GM13977 (cell line): ENCODE results near the gene CATSPERZ.

Source experiments
- DNase-seq: peaks from one replicate; pipeline ENCODE4 v3.0.0; 2012; ENCODE audit warnings: low spot score
- CTCF ChIP-seq: IDR thresholded peaks from 2 replicates; pipeline ENCODE4 v1.5.1; 2012; ENCODE audit warnings: mild to moderate bottlenecking, control low read depth; ENCODE audit not compliant: insufficient read depth; ENCODE audit errors: extremely low read depth, missing control alignments
- in situ Hi-C: fragments of 300-500 bp; cut with MboI; formaldehyde crosslinking; loops from one replicate; pipeline ENCODE4 v1.12.0; 2022; ENCODE audit warnings: low sequenced_read_pairs, low pct_unique_long_range_greater_than_20kb, mixed read lengths, inconsistent platforms; ENCODE audit not compliant: unreplicated experiment

Gene CATSPERZ

GRCh38 chr11:64268893-64269539 lies 31.1 kb upstream of the CATSPERZ start:
- in situ Hi-C loops = no loop called here
- no peak for DNase-seq
- TF ChIP-seq CTCF = no peak

GRCh38 chr11:64269540-64270220 lies 30.5 kb upstream of the CATSPERZ start:
- peak; percentile 10 for TF ChIP-seq CTCF
- peak; percentile 91 for DNase-seq
- in situ Hi-C loops = no loop called here

DNA sequence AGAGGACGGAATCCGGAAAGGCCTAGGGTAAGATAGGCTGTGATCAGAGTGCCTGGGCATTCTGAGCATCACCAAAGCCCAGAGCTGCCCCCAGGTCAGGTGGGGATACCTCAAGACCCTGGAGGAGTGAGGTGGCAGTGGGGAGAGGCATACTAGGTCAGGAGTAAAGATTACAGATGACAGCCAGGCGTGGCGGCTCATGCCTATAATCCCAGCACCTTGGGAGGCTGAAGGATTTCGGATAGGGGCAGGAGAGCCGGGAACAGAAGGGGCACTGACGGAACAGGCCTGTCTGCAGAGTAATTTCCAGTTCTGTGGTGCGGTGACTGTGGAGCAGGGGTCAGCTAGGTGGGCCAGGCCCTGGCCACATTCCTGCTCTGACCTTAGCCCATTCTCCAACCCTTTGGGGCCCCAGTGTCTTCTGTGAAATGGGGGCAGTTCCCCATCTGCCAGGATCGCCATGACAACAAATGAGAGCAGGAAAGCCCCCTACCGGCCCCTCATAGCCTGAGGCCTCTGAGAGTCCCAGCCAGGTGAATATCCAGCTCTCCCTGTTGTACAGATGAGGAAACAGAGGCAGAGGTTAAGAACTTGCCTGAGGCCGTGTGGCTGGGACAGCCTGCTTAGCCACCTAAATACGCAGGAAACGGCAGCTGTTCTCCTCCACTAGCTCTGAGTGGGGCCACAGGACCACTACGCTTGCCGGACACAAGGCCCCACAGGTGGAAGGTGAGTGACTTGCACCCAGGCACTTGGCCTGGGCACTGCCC lies 24.9 kb upstream of the CATSPERZ start:
- TF ChIP-seq CTCF = no peak
- in situ Hi-C loops = no loop called here
- DNase-seq = no peak

DNA sequence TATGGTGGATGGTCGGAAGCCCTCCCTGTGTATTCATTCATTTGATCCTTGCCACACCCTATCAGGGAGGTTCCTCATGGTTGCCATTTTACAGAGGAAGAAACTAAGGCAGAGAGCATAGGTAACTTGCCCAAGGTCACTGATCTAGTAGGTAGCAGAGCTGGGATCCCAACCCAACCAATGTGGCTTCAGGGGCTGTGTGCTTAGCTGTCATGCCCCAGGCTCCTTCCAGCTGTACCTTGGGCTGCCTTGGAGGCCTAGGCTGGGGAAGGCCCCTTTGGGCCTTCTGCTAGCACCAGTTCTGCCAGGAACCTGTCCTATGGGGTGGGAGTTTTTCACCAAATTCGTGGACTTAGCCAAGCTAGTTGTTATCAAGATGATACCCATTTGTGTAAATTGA lies 24.3 kb upstream of the CATSPERZ start:
- in situ Hi-C loops = no loop called here
- TF ChIP-seq CTCF = no peak

GRCh38 chr11:64276653-64277431 lies 23.3 kb upstream of the CATSPERZ start:
- no peak for DNase-seq
- in situ Hi-C loops = no loop called here
- no peak for TF ChIP-seq CTCF

More for the DNA sequence above, 24.3 kb upstream of the CATSPERZ start:
- no peak for DNase-seq

- no peak for TF ChIP-seq CTCF
- DNase-seq = no peak
- in situ Hi-C loops = no loop called here
Measured at GRCh38 chr11:64278576-64279190, 21.5 kb upstream of the CATSPERZ start.
